Testis (tissue), 2 donors: ENCODE data around the gene RC3H2.

Experiments used
- POLR2A ChIP-seq: fragments of 450-650 bp; IDR thresholded peaks from one replicate; pipeline ENCODE4 v1.6.1; 2017; ENCODE audit warnings: antibody characterized with exemption, mild to moderate bottlenecking, moderate library complexity
- TF ChIP-seq, protein P1 (sequence below), 3 experiments: fragments of 450-650 bp in 2 of 3; fragments of 200-600 bp in 1 of 3; sonication (generic) in 1 of 3; IDR thresholded peaks; one replicate each; pipeline ENCODE4 v1.5.1; 2016 to 2019; ENCODE audit warnings: antibody characterized with exemption in 3 of 3, mild to moderate bottlenecking in 2 of 3, moderate library complexity in 1 of 3

GRCh38 chr9:122912964-122913673 lies 8.0 kb upstream of the RC3H2 start, which contains the start of gene ZBTB6:
- TF ChIP-seq, protein P1, sequence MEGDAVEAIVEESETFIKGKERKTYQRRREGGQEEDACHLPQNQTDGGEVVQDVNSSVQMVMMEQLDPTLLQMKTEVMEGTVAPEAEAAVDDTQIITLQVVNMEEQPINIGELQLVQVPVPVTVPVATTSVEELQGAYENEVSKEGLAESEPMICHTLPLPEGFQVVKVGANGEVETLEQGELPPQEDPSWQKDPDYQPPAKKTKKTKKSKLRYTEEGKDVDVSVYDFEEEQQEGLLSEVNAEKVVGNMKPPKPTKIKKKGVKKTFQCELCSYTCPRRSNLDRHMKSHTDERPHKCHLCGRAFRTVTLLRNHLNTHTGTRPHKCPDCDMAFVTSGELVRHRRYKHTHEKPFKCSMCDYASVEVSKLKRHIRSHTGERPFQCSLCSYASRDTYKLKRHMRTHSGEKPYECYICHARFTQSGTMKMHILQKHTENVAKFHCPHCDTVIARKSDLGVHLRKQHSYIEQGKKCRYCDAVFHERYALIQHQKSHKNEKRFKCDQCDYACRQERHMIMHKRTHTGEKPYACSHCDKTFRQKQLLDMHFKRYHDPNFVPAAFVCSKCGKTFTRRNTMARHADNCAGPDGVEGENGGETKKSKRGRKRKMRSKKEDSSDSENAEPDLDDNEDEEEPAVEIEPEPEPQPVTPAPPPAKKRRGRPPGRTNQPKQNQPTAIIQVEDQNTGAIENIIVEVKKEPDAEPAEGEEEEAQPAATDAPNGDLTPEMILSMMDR (IDR thresholded peaks at IDR 0.05): no peak
- TF ChIP-seq POLR2A: no peak
